ENCODE results near the gene ERRFI1.

The ERRFI1 gene

GRCh38 chr1:8046391-8046790 is 20.3 kb upstream of the ERRFI1 start:
- no peak for DNase-seq (ENCODE audit: low read depth in 2 of 2)

DNA sequence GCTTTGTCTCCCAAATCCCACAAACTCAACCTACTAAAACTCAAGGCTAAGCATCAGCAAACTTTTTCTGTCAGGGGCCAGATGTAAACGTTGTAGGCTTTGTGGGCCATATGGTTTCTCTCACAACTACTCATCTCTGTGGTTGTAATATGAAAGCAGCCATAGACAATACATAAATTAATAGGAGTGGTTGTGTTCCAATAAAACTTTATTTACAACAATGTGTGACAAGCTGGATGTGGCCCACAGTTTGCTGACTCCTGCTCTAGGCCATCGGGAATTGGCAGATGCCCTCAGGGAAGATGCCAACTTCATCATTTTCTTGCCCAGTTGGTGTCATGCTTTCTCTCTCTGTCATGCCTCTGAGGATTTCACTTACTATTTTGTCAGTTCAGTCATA is 17.5 kb upstream of the ERRFI1 start:
- DNase-seq (ENCODE audit: low read depth in 2 of 2): no peak

DNA sequence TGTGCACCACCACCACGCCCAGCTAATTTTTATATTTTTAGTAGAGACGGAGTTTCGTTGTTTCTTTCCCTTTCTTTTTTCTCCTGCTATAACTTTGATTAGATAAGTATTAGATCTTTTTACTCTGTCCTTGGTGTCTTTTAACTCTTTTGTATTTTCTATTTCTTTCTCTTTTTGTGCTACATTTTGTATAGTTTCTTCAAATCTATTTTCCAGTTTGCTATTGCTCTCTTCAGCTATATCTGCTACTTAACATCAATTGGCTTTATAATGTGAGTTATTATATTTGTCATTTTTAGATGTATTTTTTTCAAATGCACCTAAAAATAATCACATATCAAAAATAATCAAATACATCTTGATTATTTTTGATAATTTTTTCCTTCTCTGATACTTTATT is 16.0 kb upstream of the ERRFI1 start:
- DNase-seq (ENCODE audit: low read depth in 2 of 2): no peak

GRCh38 chr1:8040586-8040985 is 14.5 kb upstream of the ERRFI1 start:
- DNase-seq (ENCODE audit: low read depth in 2 of 2): peak; percentile 93 to 95

- DNase-seq (ENCODE audit: low read depth in 2 of 2): no peak
Measured at GRCh38 chr1:8039071-8039470, 13.0 kb upstream of the ERRFI1 start.

DNA sequence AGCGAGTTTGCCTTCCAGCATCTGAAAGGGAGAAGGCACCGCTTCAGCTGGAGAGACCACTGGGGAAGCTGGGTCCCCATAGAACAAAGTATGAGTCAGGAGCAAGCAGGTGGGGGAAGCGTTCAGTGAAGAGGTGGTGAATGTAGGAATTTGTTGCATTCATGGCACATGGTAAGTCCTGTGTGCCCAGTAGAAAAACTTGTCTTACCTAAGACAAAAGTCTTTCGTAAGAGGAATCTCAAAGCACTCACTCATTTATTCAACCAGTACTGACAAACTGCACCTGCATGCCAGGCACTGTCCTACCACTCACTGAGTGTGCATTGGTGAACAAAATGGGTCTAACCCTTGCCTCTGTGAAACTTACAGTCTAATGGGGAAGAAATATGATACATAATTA is 9.2 kb upstream of the ERRFI1 start:
- DNase-seq (ENCODE audit: low read depth in 2 of 2): no peak

- DNase-seq (ENCODE audit: low read depth in 2 of 2): no peak
Measured at GRCh38 chr1:8033322-8033721, 7.2 kb upstream of the ERRFI1 start.

- DNase-seq (ENCODE audit: low read depth in 2 of 2): peak in 1 of 2 experiments; percentile 37
Measured at GRCh38 chr1:8032366-8032910, 6.3 kb upstream of the ERRFI1 start.

GRCh38 chr1:8031176-8031785 is 5.2 kb upstream of the ERRFI1 start:
- DNase-seq (ENCODE audit: low read depth in 2 of 2): no peak

DNA sequence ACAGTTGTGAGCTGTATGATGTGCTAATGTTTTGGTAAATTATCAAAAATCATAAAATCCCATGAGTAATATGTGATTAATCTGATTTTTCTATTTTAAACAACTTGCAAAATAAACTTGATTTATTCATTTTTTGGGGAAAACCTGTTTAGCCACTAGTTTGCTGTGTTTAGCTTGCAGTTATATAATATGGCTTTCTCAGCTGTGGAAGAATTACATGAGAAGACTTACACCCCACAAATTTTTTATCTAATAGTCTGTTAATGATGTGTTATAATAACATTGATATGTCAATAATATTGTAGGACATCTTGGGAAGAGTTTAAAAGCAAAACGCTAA is 2.4 kb upstream of the ERRFI1 start:
- DNase-seq (ENCODE audit: low read depth in 2 of 2): no peak

DNA sequence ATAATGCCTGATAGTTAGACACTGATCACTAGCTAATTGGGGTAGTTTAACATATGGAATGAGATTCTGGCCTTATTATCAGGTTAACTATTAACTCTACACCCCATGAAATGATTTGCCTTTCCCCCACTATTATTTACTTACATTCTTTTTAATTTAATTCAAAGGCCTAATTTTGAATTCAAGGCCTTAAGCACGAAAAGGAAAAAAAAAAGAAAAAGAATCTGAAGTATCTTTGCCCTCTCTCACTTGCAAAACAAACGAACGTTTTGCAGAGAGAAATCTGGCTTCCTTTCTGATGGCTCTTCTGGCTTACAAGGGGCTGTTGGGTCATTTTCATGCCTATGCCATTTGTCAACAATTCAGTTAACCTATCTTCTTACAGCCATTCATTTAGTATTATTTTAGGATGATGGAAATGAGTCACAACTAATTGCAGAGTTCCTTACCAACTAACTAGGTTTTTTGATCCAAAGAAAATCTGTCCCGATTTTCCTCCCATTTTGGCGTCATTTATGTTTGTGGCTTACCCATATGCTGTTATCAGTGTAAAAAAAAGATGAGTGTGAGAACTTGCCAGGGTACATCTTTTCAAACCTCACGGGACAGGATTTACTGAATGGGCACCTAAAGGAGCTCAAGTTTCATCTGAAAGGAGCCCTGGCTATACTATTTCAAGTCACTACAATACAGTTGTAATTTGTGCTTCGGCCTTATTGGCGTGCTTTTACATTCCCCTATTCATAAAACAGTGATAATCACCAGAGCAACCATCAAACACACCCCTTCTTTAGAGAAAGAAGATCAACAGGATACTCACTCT is 1.9 kb upstream of the ERRFI1 start:
- peak; percentile 64 to 65 for DNase-seq (ENCODE audit: low read depth in 2 of 2)

DNA sequence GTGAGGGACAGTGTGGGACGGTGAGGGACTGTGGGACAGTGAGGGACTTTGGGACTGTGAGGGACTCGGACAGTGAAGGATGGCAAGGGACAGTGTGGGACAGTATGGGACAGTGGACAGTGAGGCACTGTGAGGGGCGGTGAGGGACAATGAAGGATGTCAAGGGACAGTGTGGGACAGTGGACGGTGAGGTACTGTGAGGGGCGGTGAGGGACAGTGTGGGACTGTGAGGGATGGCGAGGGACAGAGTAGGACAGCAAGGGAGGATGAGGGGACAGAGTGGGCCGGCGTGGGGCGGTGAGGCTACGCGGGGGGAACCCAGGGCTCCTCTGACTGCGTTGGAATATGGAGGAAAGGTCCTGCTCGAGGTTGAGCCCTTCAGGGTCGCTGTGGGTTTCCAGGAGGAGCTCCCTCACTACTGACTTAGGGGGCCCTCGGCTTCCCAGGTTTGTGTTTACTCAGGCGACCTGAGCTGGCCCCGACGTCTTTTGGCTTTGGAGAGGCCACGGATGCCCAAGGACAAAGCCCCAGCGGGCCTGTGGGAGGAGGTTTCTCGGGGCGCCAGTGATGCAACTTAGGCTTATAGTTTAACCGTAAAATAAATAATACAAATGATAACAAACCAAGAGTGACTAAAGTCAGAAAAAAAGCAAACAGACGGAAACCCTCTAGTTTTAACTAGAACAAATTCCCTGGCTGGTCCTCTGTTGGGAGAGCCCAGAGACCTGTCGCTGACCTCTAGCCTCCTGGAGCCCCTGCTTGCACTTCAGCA is 1.1 kb upstream of the ERRFI1 start:
- DNase-seq (ENCODE audit: low read depth in 2 of 2): no peak

DNA sequence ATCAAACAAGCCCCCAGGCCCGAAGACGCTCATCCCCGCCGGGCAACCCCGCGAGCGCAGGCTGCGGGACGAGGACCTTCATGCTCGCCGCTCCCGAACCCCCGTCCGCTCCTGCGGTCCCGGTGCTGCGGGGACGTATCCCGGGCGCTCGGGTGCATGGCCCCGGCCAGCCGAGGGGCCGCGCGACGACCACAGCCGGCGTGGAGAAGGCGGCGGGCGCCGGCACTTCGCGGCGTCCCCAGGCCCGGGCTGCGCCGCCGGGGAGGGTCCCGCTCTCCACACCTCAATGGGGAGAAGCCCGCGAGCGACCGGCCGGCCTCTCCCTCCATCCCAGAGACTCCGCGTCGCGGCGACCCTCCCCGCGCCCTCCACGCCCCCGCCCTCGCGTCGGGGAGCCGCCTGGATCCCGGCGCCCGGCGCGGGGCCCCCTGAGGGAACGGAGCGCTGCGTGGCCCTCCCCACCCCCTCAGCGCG is 401 bp downstream of the ERRFI1 start:
- no peak for DNase-seq (ENCODE audit: low read depth in 2 of 2)

DNA sequence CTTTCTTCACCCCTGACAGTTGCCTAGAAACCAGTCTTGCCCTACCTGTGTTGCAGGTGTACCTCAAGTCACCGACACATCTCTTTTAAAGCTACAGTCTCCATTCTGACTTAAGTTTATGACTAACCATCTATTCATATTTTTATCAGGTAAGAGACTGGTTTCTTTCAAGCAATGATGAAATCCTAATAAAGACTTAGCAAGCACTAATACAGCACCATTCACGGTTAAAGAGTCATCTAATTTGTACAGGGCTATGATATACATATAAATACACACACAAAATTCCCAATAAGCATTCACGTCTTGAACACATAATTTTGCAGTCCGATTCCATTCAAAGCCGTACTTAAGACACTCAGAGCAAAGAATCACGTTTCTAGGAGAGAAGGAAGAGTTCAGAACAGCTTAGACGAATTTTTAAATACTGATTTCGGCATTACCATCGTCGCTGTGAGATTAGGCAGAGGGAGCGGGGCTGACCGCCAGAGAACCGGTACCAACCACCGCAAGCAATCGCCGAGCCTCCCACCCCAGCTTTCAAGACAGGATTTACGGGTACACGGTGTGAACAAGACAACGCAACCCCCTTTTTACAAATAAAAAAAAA is 943 bp downstream of the ERRFI1 start:
- DNase-seq (ENCODE audit: low read depth in 2 of 2): no peak

GRCh38 chr1:8024329-8024728 is 1.8 kb downstream of the ERRFI1 start:
- DNase-seq (ENCODE audit: low read depth in 2 of 2): no peak

GRCh38 chr1:8023995-8024313 is 2.2 kb downstream of the ERRFI1 start:
- no peak for DNase-seq (ENCODE audit: low read depth in 2 of 2)

DNA sequence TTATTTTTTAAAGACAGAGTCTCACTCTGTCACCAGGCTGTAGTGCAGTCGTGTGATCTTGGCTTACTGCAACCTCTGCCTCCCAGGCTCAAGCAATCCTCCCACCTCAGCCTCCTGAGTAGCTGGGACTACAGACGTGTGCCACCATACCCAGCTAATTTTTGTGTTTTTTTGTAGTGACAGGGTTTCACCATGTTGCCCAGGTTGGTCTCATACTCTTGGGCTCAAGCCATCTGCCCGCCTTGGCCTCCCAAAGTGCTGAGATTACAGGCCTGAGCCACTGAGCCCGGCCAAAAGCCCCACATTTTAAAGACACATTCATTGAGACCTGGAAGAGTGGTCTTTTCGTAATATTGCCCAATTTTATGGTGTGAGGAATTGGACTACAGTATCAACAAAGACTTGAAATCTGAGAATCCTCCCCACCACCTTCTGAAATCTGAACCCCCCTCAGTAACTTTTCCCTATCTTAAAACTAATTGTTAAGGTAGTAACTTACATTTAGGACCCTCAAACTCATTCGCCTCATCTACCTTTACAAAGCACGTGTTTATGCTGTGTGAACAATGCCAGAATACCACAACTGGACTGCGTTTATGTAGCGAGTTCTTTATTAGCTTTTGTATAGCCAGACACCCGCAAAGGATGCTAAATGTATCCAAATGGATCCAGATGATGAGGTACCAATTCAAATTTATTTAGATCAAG is 2.7 kb downstream of the ERRFI1 start:
- no peak for DNase-seq (ENCODE audit: low read depth in 2 of 2)

DNA sequence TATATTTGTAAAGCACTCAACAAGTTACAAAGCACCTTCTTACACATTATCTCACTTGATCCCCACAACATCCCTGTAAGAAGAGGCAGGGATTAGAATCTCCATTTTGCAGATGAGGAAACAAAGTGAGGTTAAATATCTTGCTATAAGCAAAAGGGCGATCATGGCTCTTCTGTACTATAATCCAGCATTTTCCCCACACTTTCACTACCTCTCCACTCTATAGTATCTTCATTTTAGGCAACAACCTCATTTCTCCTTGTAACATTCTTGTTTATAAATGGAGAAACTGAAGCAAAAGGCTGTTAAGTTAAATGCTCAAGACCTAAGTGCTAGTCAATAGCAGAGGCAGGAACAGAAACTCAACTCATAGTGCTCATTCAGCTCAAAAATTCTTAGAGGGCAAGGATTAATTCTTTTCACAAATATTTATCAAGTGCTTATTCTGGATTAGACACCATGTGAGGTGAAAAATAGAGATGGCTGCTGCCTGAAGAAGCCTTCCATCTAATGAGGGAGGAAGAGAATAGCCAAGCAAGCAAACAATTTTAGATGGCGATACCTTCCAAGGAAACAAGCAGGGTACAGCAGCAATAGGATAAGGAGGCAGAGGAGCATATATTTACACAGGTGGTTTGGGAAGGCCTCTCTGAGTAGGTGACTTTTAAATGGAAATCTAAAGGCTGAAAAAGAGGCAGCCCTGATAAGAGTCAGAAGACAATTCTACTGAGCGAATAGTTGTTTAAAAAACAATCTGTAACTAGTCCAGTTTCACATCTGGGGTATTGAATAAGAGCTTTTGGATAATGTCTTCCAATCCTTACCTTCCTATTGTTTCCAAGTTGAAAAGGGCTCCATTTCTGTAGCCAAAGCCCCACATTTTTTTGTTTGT is 3.5 kb downstream of the ERRFI1 start:
- no peak for DNase-seq (ENCODE audit: low read depth in 2 of 2)

DNA sequence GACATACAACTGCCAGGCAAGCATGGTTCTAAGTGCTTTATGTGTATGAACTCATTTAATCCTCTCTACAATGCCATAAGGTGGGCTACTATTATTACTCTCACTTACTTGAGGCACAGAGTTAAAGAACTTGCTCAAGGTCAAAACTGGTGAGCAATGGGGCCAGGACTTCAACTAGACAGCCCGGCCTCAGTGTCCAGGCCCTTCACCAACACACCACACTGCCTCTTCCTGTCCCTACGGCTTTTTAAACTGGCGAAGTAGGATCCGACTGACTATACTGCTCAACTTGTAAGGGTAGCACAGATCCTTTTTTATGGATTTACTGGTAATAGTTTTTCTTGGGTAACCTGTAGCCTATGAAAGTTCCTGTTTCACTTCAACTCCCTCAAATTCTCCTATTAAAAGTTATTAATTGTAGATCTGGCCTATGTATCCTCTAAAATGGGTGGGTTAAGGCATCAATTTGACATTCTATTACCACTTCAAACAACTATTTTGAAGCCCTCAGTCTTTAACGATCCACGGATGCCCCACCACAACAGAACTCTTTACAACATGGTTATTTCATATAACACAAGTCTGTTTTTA is 4.3 kb downstream of the ERRFI1 start:
- DNase-seq (ENCODE audit: low read depth in 2 of 2): no peak

- DNase-seq (ENCODE audit: low read depth in 2 of 2): no peak
Measured at GRCh38 chr1:8020032-8020431, 6.1 kb downstream of the ERRFI1 start.

Measured in fibroblast of skin of left biceps (primary cell).